ENCODE data around the gene PLA2G15.

DNA sequence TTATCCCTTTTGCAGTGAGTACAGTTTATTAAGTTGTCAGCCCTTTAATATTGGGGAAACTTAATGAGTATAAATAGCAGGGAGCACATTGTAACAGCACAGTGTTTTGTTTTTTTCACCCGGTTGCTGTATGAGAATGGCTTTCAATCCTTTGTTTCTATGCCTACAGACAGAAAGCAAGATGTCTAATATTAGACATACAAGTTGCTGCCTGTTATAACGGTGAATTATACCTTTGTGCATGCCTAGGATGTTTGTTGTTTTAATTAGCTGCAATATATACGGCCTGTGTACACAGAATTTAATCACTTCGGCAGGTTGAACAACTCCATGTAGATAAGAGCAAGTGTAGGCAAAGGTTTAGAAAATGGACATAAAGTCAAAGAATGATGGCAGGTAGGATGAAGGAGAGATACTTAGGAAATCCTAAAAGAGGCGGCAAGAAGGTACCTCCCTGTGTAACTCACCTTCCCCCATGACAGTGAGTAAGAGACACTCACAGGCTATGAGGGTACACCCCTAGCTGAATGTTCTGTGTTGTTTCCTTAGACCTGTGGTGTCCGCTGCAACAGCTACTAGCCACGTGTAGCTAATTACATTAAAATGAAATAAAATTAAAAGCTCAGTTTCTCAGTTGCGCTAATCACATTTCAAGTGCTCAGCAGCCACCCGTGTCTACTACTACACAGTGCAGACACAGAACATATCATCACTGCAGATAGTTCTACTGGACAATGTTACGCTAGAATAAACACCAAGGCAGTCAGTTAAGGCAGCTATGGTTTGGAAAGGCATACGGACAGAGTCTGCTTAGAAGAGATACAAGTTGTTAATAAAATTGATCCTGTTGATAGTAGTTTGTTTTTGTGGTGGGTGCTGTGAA lies 54.6 kb downstream of the PLA2G15 start:
- TF ChIP-seq POLR2AphosphoS5 (IDR thresholded peaks at IDR 0.05; ENCODE audit: low read depth, low read length) (no peak; the same call in 1 of the 2 replicates), REST (IDR thresholded peaks at IDR 0.05; ENCODE audit: insufficient read depth in 1 of 2, low read depth in 2 of 2, low read length in 2 of 2) (no peak), TAF1 (IDR thresholded peaks at IDR 0.05; ENCODE audit: borderline replicate concordance, insufficient read depth, low read length) (no peak)
